HepG2 (cell line): ENCODE results near the gene RNGTT. TPM values are rescaled to one million over a fixed set of nuclear protein-coding genes. Genes with fewer than 3 reads are reported as not detected.

Experiments
- ATAC-seq: fragments of 200-7000 bp; cut with Tn5 transposase; 3 replicates; pipeline ENCODE4 v1.9.1; 2020; ENCODE audit warnings: mild to moderate bottlenecking, moderate library complexity
- BruUV-seq: library from RNA; stranded (reverse); fragments of 400-500 nt; replicated peaks from 2 replicates; lab custom pipeline; 2021; lab: Mats Ljungman, UMichigan
- CTCF ChIA-PET: fragments of 300-600 bp; formaldehyde crosslinking; extraction: SDS; loops from one replicate; lab custom pipeline; 2021; ENCODE audit warnings: low total read pairs, inconsistent platforms, low intra/inter-chr PET ratio; lab: Yijun Ruan, JAX
- POLR2A ChIA-PET: fragments of 350-600 bp; sonication (Branson Sonifier 250); formaldehyde crosslinking; loops from one replicate; lab custom pipeline; 2020; ENCODE audit warnings: antibody characterized with exemption, inconsistent platforms; lab: Yijun Ruan, JAX
- DNase-seq: peaks from one replicate; pipeline ENCODE4 v3.0.0-alpha.2; 2015; ENCODE audit warnings: low spot score
- FAIRE-seq: peaks from 3 replicates; lab custom pipeline; 2011; peaks lifted over from hg19 to GRCh38; lab: Jason Lieb, UNC
- H2AFZ ChIP-seq: one replicate; pipeline ENCODE4 v1.6.1; 2011; ENCODE audit warnings: low read length, inconsistent platforms
- H3K27ac ChIP-seq: fragments of 300-600 bp; 3 replicates; pipeline ENCODE4 v1.8.0; 2011; ENCODE audit warnings: mixed run types, mild to moderate bottlenecking, mixed read lengths, low read length, inconsistent platforms; ENCODE audit not compliant: insufficient read depth; ENCODE audit errors: extremely low read length
- H3K27me3 ChIP-seq, 2 experiments: fragments of 200-600 bp in 1 of 2; 2 replicates in 1 of 2; 3 replicates in 1 of 2; pipeline versions ENCODE4 v1.6.0 to v1.8.0; 2011; ENCODE audit warnings: low read length in 2 of 2, mild to moderate bottlenecking in 2 of 2, moderate library complexity in 2 of 2, inconsistent platforms in 1 of 2; ENCODE audit not compliant: insufficient read depth in 2 of 2, control insufficient read depth in 1 of 2
- H3K36me3 ChIP-seq, 2 experiments: fragments of 200-600 bp in 1 of 2; replicated peaks in 1 of 2; 2 replicates in 1 of 2; 3 replicates in 1 of 2; pipeline versions ENCODE4 v1.5.1 to v1.8.0; 2011; ENCODE audit warnings: low read length in 2 of 2, inconsistent platforms in 1 of 2; ENCODE audit not compliant: insufficient read depth in 2 of 2, control insufficient read depth in 1 of 2
- H3K4me1 ChIP-seq: 2 replicates; pipeline ENCODE4 v1.5.1; 2012; ENCODE audit warnings: low read length, inconsistent platforms; ENCODE audit not compliant: insufficient read depth
- H3K4me2 ChIP-seq: 2 replicates; pipeline ENCODE4 v1.6.0; 2011; ENCODE audit warnings: low read depth, low read length, inconsistent platforms
- H3K4me3 ChIP-seq, 3 experiments: fragments of 200-600 bp in 1 of 3; sonication (generic), shearing (Covaris generic) in 1 of 3; replicated peaks in 1 of 3; 2 replicates each; pipeline ENCODE4 v1.5.1; 2011 to 2016; ENCODE audit warnings: low read length in 3 of 3, inconsistent platforms in 2 of 3, low read depth in 2 of 3, mild to moderate bottlenecking in 2 of 3, control low read depth in 1 of 3, mixed read lengths in 1 of 3; ENCODE audit not compliant: insufficient read depth in 1 of 3
- H3K79me2 ChIP-seq: one replicate; pipeline ENCODE4 v1.6.1; 2011; ENCODE audit warnings: low read length, inconsistent platforms; ENCODE audit not compliant: insufficient read depth
- H3K9ac ChIP-seq: 2 replicates; pipeline ENCODE4 v1.6.0; 2011; ENCODE audit warnings: mild to moderate bottlenecking, low read depth, low read length, inconsistent platforms; ENCODE audit not compliant: insufficient read depth
- H3K9me3 ChIP-seq: 2 replicates; pipeline ENCODE4 v1.5.1; 2012; ENCODE audit warnings: mild to moderate bottlenecking, low read length
- H4K20me1 ChIP-seq: 2 replicates; pipeline ENCODE4 v1.6.0; 2011; ENCODE audit warnings: inconsistent platforms, mild to moderate bottlenecking, low read length, moderate library complexity; ENCODE audit not compliant: insufficient read depth
- ATM ChIP-seq: fragments of 450-650 bp; IDR thresholded peaks from 2 replicates; pipeline ENCODE4 v1.7.1; 2017; ENCODE audit warnings: mild to moderate bottlenecking, borderline replicate concordance
- BORCS8-MEF2B ChIP-seq: sonication (generic); formaldehyde crosslinking; IDR thresholded peaks from 2 replicates; pipeline ENCODE4 v1.8.0; 2022; ENCODE audit warnings: mild to moderate bottlenecking, missing genetic modification reagents
- ELF4 ChIP-seq: sonication (generic); formaldehyde crosslinking; IDR thresholded peaks from 2 replicates; pipeline ENCODE4 v1.5.0; 2020; ENCODE audit warnings: missing genetic modification reagents, mild to moderate bottlenecking, moderate library complexity, borderline replicate concordance
- HNRNPLL ChIP-seq: fragments of 200-400 bp; formaldehyde crosslinking; IDR thresholded peaks from 2 replicates; pipeline ENCODE4 v1.6.1; 2017; ENCODE audit warnings: mild to moderate bottlenecking, low read depth, low read length; ENCODE audit not compliant: poor library complexity, severe bottlenecking
- NFYB ChIP-seq: sonication (generic); formaldehyde crosslinking; IDR thresholded peaks from 2 replicates; pipeline ENCODE4 v1.4.0; 2020; ENCODE audit warnings: missing genetic modification reagents
- NRL ChIP-seq: sonication (generic); formaldehyde crosslinking; IDR thresholded peaks from 2 replicates; pipeline ENCODE4 v1.5.0; 2020; ENCODE audit warnings: missing genetic modification reagents, mild to moderate bottlenecking, moderate library complexity, borderline replicate concordance
- PRMT3 ChIP-seq: sonication (generic); formaldehyde crosslinking; IDR thresholded peaks from 2 replicates; pipeline ENCODE4 v1.8.1; 2022; ENCODE audit warnings: low read depth, mild to moderate bottlenecking, moderate library complexity, missing genetic modification reagents, borderline replicate concordance
- RXRA ChIP-seq: sonication (generic); formaldehyde crosslinking; IDR thresholded peaks from 2 replicates; pipeline ENCODE4 v1.5.1; 2020; ENCODE audit warnings: missing genetic modification reagents
- SP5 ChIP-seq: IDR thresholded peaks from 2 replicates; pipeline ENCODE4 v1.6.1; 2016; ENCODE audit warnings: low read depth, borderline replicate concordance
- STAT5B ChIP-seq: sonication (generic); formaldehyde crosslinking; IDR thresholded peaks from 2 replicates; pipeline ENCODE4 v1.4.0; 2020; ENCODE audit warnings: missing genetic modification reagents
- TOE1 ChIP-seq: sonication (generic); formaldehyde crosslinking; IDR thresholded peaks from 2 replicates; pipeline ENCODE4 v1.4.0; 2020; ENCODE audit warnings: mild to moderate bottlenecking, missing genetic modification reagents
- YEATS4 ChIP-seq: sonication (generic); formaldehyde crosslinking; IDR thresholded peaks from 2 replicates; pipeline ENCODE4 v1.4.0; 2020; ENCODE audit warnings: missing genetic modification reagents, borderline replicate concordance
- ZFP1 ChIP-seq: IDR thresholded peaks from 2 replicates; pipeline ENCODE4 v1.6.1; 2016
- ZNF235 ChIP-seq: sonication (generic); formaldehyde crosslinking; IDR thresholded peaks from 2 replicates; pipeline ENCODE4 v1.8.1; 2023; ENCODE audit warnings: mild to moderate bottlenecking, missing genetic modification reagents, borderline replicate concordance
- ZNF589 ChIP-seq: sonication (generic); formaldehyde crosslinking; conservative IDR thresholded peaks from 2 replicates; pipeline ENCODE4 v1.8.0; 2022; ENCODE audit warnings: mild to moderate bottlenecking, moderate library complexity, missing genetic modification reagents
- ZNF607 ChIP-seq: sonication (generic); formaldehyde crosslinking; IDR thresholded peaks from 2 replicates; pipeline ENCODE4 v1.5.1; 2020; ENCODE audit warnings: missing genetic modification reagents, mild to moderate bottlenecking, borderline replicate concordance
- ZSCAN29 ChIP-seq: sonication (generic); formaldehyde crosslinking; conservative IDR thresholded peaks from 2 replicates; pipeline ENCODE4 v1.4.0; 2020; ENCODE audit warnings: mild to moderate bottlenecking, missing genetic modification reagents
- WGBS: methylation state at CpG from one replicate; pipeline ENCODE4 v1.1.6; 2017; ENCODE audit warnings: low lambda C conversion rate; 5-methylcytosine and 5-hydroxymethylcytosine counted together
- in situ Hi-C: cut with HindIII; loops from 2 replicates; pipeline ENCODE4 v1.10.0; 2017; ENCODE audit warnings: low pct_unique_long_range_greater_than_20kb; ENCODE audit not compliant: extremely low pct_ligation_motif_present
- intact Hi-C: fragments of 100-400 bp; cut with micrococcal nuclease; formaldehyde crosslinking; loops from one replicate; pipeline ENCODE4 v1.10.0; 2022; ENCODE audit not compliant: unreplicated experiment
- polyA plus RNA-seq, 8 experiments: library from polyadenylated mRNA; depleted of rRNA in 3 of 8; stranded (reverse) in 7 of 8; unstranded in 1 of 8; fragments of >200 nt; fragmentation: Illumina TruSeq in 4 of 8; extraction: Trizol in 4 of 8; gene quantifications; 2 replicates each; pipeline versions ENCODE4 v1.2.1 to v1.2.3, GENCODE V29; 2011 to 2016; ENCODE audit warnings: low read depth in 4 of 8, missing spikeins in 1 of 8, mixed read lengths in 1 of 8; ENCODE audit not compliant: insufficient read depth in 1 of 8
- total RNA-seq, 5 experiments: library from RNA; depleted of rRNA; stranded (reverse); fragments of >200 nt; fragmentation: Illumina TruSeq; extraction: Trizol; gene quantifications; 2 replicates each; pipeline ENCODE4 v1.2.3, GENCODE V29; 2016; ENCODE audit warnings: low read depth in 1 of 5
- TF ChIP-seq, protein P1 (sequence below): sonication (generic); formaldehyde crosslinking; conservative IDR thresholded peaks from 2 replicates; pipeline ENCODE4 v1.4.0; 2020; ENCODE audit warnings: missing genetic modification reagents
- TF ChIP-seq, protein P2 (sequence below): sonication (generic); formaldehyde crosslinking; IDR thresholded peaks from 2 replicates; pipeline ENCODE4 v1.4.0; 2020; ENCODE audit warnings: missing genetic modification reagents, low read depth, mild to moderate bottlenecking, borderline replicate concordance

RNGTT gene
- total and polyA plus RNA-seq, 2 of the 13 experiments (the other 11 are each of a cell fraction or from before 2014, with no cell fraction given): 6.0 to 22.6 TPM

DNA sequence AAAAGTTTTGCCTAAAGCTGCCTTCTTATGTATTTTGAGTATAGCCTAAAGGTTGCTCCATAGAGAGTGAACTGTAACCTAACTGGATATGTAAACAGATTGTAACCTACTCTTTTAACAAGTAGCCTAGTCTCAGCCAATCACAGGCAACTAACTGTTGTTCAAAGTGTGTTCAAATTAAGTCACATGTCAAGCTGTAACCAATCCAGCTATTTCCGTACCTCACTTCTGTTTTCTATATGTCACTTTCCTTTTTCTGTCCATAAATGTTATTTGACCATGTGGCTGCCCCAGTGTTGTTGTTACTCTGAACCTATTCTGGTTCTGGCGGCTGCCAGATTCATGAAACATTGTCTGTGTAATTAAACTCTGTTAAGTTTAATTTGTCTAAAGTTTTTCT, 47.4 kb upstream of the RNGTT start:
- FAIRE-seq (no peak), DNase-seq (no peak), ATAC-seq (0 out of 3 replicates have a peak, but pooled peaks have one; percentile 20)
- no peak overlapping the region for H3K27ac ChIP-seq
- H4K20me1 ChIP-seq: no peaks in the 10 kb centered on the region
- ChIA-PET CTCF (no interaction called here), POLR2A (interaction anchor here (1.9 kb wide), 1 partner anchor 70 kb away, joined by 6 read pairs; the partner anchor contains the start of gene PNRC1)
- H3K9me3 ChIP-seq: no peaks in the 10 kb centered on the region
- WGBS: 14% methylated on average over 2 of the region's 2 CpGs
- H3K27me3 ChIP-seq: peaks cover 2 to 4% of the 10 kb centered on the region in 2 experiments; a peak in 3 of 5 replicates
- H3K4me2 ChIP-seq: no peak overlapping the region
- H2AFZ ChIP-seq: no peak overlapping the region
- H3K4me1 ChIP-seq: peaks cover 49% of the 10 kb centered on the region
- H3K36me3 ChIP-seq: no peaks in the 10 kb centered on the region
- H3K9ac ChIP-seq: no peak overlapping the region
- in situ Hi-C loops: no loop called here
- intact Hi-C loops: no loop called here
- H3K79me2 ChIP-seq: no peaks in the 10 kb centered on the region
- H3K4me3 ChIP-seq: no peak overlapping the region
- BruUV-seq: no TSS peak
- TF ChIP-seq NFYB (peak; percentile 42; the same call in 1 of the 2 replicates), RXRA (CRISPR knock-in tag) (no peak), TOE1 (no peak), ELF4 (CRISPR knock-in tag) (no peak)

DNA sequence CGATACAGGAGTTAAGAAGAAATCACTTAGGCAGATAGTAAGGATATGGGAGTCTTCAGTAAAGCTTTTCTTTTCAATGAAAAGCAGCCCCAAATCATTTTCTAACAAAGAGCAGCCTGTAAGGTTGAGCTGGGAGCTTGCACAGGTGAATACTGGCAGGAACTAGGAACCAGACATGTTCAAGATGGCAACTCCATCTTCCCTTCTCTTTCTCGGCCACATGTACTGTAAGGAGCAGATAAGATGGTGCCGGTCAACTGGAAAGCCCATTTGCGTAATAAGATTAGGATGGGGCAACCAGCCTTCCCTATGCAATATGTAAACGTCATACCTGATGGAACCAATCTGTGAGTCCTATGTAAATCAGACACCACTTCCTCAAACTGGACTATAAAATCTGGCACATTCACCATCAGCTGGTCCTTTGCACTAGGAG, 46.2 kb upstream of the RNGTT start:
- H3K36me3 ChIP-seq: no peaks in the 10 kb centered on the region
- no peaks in the 10 kb centered on the region for H3K9me3 ChIP-seq
- H3K27ac ChIP-seq: no peak overlapping the region
- POLR2A ChIA-PET: no interaction called here
- H3K4me3 ChIP-seq: no peak overlapping the region
- FAIRE-seq (no peak), DNase-seq (no peak), ATAC-seq (no peak)
- H3K9ac ChIP-seq: no peak overlapping the region
- peaks cover 49% of the 10 kb centered on the region for H3K4me1 ChIP-seq
- CTCF ChIA-PET: no interaction called here
- peaks cover 2 to 4% of the 10 kb centered on the region in 2 experiments; a peak in 3 of 5 replicates for H3K27me3 ChIP-seq
- 50% methylated on average over 5 of the region's 5 CpGs for WGBS
- H3K4me2 ChIP-seq: no peak overlapping the region
- in situ Hi-C loops: no loop called here
- no peaks in the 10 kb centered on the region for H4K20me1 ChIP-seq
- BruUV-seq: no TSS peak
- H2AFZ ChIP-seq: no peak overlapping the region
- H3K79me2 ChIP-seq: no peaks in the 10 kb centered on the region
- intact Hi-C loops: no loop called here
- TF ChIP-seq HNRNPLL: no peak
- TF ChIP-seq NRL (CRISPR knock-in tag): no peak
- no peak for TF ChIP-seq ZNF589 (CRISPR knock-in tag)
- no peak for TF ChIP-seq ZSCAN29 (CRISPR knock-in tag)
- TF ChIP-seq BORCS8-MEF2B: no peak
- TF ChIP-seq ZFP1 (CRISPR knock-in tag): no peak
- TF ChIP-seq ZNF607 (CRISPR knock-in tag): no peak
- no peak for TF ChIP-seq ZNF235 (CRISPR knock-in tag)
- TF ChIP-seq, protein P1, sequence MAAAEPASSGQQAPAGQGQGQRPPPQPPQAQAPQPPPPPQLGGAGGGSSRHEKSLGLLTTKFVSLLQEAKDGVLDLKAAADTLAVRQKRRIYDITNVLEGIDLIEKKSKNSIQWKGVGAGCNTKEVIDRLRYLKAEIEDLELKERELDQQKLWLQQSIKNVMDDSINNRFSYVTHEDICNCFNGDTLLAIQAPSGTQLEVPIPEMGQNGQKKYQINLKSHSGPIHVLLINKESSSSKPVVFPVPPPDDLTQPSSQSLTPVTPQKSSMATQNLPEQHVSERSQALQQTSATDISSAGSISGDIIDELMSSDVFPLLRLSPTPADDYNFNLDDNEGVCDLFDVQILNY (CRISPR knock-in tag): no peak
- TF ChIP-seq ATM: no peak
- TF ChIP-seq STAT5B: no peak
- no peak for TF ChIP-seq PRMT3 (CRISPR knock-in tag)
- TF ChIP-seq YEATS4 (CRISPR knock-in tag): no peak
- TF ChIP-seq, protein P2, sequence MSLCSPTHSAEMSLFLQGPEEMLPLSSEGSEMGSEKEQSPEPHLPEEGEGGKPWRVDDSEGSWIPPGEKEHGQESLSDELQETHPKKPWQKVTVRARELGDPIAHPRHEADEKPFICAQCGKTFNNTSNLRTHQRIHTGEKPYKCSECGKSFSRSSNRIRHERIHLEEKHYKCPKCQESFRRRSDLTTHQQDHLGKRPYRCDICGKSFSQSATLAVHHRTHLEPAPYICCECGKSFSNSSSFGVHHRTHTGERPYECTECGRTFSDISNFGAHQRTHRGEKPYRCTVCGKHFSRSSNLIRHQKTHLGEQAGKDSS (CRISPR knock-in tag): no peak
- TF ChIP-seq SP5 (CRISPR knock-in tag): no peak
